Neutrophil (primary cell): ENCODE results near the gene CKM.

Source experiments
- H3K27ac ChIP-seq: fragments of 200-600 bp; sonication (generic); 2 replicates; pipeline ENCODE4 v1.5.1; 2016; ENCODE audit warnings: mild to moderate bottlenecking, moderate library complexity
- H3K27me3 ChIP-seq: fragments of 200-600 bp; sonication (generic); 2 replicates; pipeline ENCODE4 v1.6.0; 2016; ENCODE audit warnings: mild to moderate bottlenecking
- H3K36me3 ChIP-seq: fragments of 200-600 bp; sonication (generic); 2 replicates; pipeline ENCODE4 v1.5.1; 2017
- H3K4me1 ChIP-seq, 2 experiments: fragments of 200-600 bp in 1 of 2; sonication (generic) in 1 of 2; 1 replicate in 1 of 2; 2 replicates in 1 of 2; pipeline versions ENCODE4 v1.5.1 to v1.6.1; 2013 to 2016; ENCODE audit warnings: low read depth in 1 of 2, low read length in 1 of 2, mild to moderate bottlenecking in 1 of 2, moderate library complexity in 1 of 2; ENCODE audit not compliant: control insufficient read depth in 1 of 2, insufficient read depth in 1 of 2
- H3K4me3 ChIP-seq, 2 experiments: fragments of 200-600 bp in 1 of 2; sonication (generic) in 1 of 2; 1 replicate in 1 of 2; 2 replicates in 1 of 2; pipeline ENCODE4 v1.5.1; 2013 to 2016; ENCODE audit warnings: low read depth in 1 of 2, low read length in 1 of 2, mild to moderate bottlenecking in 1 of 2, moderate library complexity in 1 of 2
- H3K9me3 ChIP-seq: fragments of 200-600 bp; sonication (generic); 2 replicates; pipeline ENCODE4 v1.5.1; 2016
- TF ChIP-seq, protein P1 (sequence below): fragments of 200-600 bp; sonication (generic); IDR thresholded peaks from 2 replicates; pipeline ENCODE4 v1.5.1; 2016; ENCODE audit warnings: antibody characterized with exemption

Gene CKM

DNA sequence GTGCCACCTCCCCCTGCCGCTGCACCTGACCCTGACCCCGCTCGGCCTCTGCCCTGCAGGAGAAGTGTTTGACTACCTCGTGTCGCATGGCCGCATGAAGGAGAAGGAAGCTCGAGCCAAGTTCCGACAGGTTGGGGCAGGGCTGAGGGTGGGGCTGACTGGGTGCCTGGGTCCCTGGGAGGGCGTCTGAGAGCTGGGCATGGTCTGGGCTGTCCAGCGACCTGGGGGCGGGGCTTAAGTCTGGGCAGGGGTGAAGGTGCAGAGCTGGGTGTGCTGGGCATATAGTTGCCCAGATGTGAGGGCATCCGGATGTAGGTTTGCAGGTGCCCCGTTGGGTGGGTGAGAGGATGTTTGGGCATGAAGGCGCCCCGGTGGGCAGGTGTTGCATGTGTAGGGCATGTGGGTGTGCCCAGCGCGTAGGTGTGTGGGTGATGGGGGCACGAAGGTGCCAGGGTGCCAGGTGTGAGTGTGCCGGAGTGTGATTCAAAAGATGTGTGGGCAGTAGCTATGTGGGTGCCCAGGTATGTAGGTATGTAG is 57.8 kb downstream of the CKM start:
- no peaks in the 10 kb centered on the region for H3K4me1 ChIP-seq
- no peak overlapping the region for H3K4me3 ChIP-seq
- peaks cover 36% of the 10 kb centered on the region for H3K36me3 ChIP-seq
- no peaks in the 10 kb centered on the region for H3K9me3 ChIP-seq
- H3K27me3 ChIP-seq: no peaks in the 10 kb centered on the region
- TF ChIP-seq, protein P1, sequence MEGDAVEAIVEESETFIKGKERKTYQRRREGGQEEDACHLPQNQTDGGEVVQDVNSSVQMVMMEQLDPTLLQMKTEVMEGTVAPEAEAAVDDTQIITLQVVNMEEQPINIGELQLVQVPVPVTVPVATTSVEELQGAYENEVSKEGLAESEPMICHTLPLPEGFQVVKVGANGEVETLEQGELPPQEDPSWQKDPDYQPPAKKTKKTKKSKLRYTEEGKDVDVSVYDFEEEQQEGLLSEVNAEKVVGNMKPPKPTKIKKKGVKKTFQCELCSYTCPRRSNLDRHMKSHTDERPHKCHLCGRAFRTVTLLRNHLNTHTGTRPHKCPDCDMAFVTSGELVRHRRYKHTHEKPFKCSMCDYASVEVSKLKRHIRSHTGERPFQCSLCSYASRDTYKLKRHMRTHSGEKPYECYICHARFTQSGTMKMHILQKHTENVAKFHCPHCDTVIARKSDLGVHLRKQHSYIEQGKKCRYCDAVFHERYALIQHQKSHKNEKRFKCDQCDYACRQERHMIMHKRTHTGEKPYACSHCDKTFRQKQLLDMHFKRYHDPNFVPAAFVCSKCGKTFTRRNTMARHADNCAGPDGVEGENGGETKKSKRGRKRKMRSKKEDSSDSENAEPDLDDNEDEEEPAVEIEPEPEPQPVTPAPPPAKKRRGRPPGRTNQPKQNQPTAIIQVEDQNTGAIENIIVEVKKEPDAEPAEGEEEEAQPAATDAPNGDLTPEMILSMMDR: no peak
- H3K27ac ChIP-seq: no peak overlapping the region

DNA sequence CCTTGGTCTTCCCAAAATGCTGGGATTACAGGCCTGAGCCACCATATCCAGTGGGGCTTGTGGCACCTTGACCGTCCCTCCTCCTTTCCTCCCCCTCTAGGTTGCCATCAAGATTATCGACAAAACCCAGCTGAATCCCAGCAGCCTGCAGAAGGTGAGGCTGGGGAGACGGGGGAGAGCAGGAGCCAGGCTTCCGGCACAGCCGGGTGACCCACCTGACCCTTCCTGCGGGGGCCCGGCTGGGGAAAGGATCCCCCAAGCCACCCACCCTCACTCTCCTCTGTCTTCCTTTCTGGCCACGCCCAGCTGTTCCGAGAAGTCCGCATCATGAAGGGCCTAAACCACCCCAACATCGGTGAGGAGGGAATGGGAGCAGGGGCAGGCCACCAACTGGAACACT is 59.7 kb downstream of the CKM start:
- no peaks in the 10 kb centered on the region for H3K4me1 ChIP-seq
- no peak overlapping the region for H3K27ac ChIP-seq
- no peaks in the 10 kb centered on the region for H3K9me3 ChIP-seq
- H3K27me3 ChIP-seq: no peaks in the 10 kb centered on the region
- TF ChIP-seq, protein P1: no peak
- H3K4me3 ChIP-seq: no peak overlapping the region
- peaks cover 29% of the 10 kb centered on the region for H3K36me3 ChIP-seq

DNA sequence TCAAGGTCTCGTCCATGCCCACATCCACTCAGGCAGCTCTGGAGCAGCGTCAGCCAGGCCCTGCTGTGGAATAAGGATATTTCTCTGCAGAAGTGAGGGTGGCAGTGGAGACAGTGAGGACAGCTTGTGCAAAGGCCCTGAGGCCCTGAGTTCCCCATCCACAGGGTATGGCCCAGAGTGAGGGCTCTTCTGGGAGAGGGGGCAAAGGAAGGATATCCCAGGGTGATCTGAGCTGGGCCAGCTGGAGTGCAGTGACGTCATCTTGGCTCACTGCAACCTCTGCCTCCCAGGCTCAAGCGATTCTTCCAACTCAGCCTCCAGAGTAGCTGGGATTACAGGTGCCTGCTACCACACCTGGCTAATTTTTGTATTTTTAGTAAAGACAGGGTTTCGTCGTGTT is 60.1 kb downstream of the CKM start:
- peaks cover 26% of the 10 kb centered on the region for H3K36me3 ChIP-seq
- no peak overlapping the region for H3K4me3 ChIP-seq
- H3K27me3 ChIP-seq: no peaks in the 10 kb centered on the region
- TF ChIP-seq, protein P1: no peak
- H3K27ac ChIP-seq: no peak overlapping the region
- H3K9me3 ChIP-seq: no peaks in the 10 kb centered on the region
- H3K4me1 ChIP-seq: no peaks in the 10 kb centered on the region

- Histone ChIP-seq H3K27ac (no peak overlapping the region), H3K27me3 (no peaks in the 10 kb centered on the region), H3K9me3 (no peaks in the 10 kb centered on the region), H3K36me3 (peaks cover 7% of the 10 kb centered on the region), H3K4me1 (no peaks in the 10 kb centered on the region), H3K4me3 (no peak overlapping the region)
- TF ChIP-seq, protein P1: no peak
These were observed 63.8 kb downstream of the CKM start for GRCh38 chr19:45258862-45259261.

DNA sequence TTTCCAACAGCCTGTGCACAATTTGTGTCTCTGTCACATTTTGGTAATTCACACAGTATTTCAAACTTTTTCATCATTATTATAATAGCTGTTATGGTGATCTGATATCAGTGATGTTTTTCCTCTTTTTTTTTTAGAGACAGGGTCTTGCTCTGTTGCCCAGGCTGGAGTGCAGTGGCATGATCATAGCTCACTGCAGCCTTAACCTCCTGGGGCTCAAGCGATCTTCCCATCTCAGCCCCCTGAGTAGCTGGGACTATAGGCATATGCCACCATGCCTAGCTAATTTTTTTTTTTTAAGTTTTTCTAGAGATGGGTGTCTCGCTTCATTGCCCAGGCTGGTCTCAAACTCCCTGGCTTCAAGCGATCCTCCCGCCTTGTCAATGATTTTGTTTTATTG is 65.8 kb downstream of the CKM start:
- peaks cover 9 to 10% of the 10 kb centered on the region in 2 experiments for H3K4me1 ChIP-seq
- peaks cover 7% of the 10 kb centered on the region for H3K36me3 ChIP-seq
- H3K27me3 ChIP-seq: no peaks in the 10 kb centered on the region
- TF ChIP-seq, protein P1: no peak
- H3K4me3 ChIP-seq: no peak overlapping the region
- no peaks in the 10 kb centered on the region for H3K9me3 ChIP-seq
- H3K27ac ChIP-seq: no peak overlapping the region
